K562 (cell line): ENCODE data around the gene C1orf216. TPM values are rescaled to one million over a fixed set of nuclear protein-coding genes. Genes with fewer than 3 reads are reported as not detected.

Experiments used
- ATAC-seq: fragments of 200-7000 bp; cut with Tn5 transposase; 3 replicates; pipeline ENCODE4 v1.9.1; 2020; ENCODE audit warnings: moderate library complexity
- BruUV-seq: library from RNA; stranded (reverse); fragments of 400-500 nt; replicated peaks from 2 replicates; lab custom pipeline; 2021; lab: Mats Ljungman, UMichigan
- CTCF ChIA-PET: fragments of 300-600 bp; formaldehyde crosslinking; extraction: SDS; loops from one replicate; lab custom pipeline; 2021; ENCODE audit warnings: low intra/inter-chr PET ratio; lab: Yijun Ruan, JAX
- POLR2A ChIA-PET: fragments of 300-600, 350-650 bp; sonication (Branson Sonifier 250); formaldehyde crosslinking; extraction: SDS; loops from one replicate; lab custom pipeline; 2021; ENCODE audit warnings: antibody characterized with exemption, inconsistent platforms; lab: Yijun Ruan, JAX
- DNase-seq, 4 experiments: peaks; one replicate each; pipeline versions ENCODE4 v3.0.0 to v3.0.0-alpha.2; 2011 to 2018; ENCODE audit warnings: low spot score in 3 of 4, mixed read lengths in 3 of 4; ENCODE audit errors: extremely low read depth in 1 of 4
- FAIRE-seq: peaks from 2 replicates; lab custom pipeline; 2011; peaks lifted over from hg19 to GRCh38; lab: Jason Lieb, UNC
- H2AFZ ChIP-seq: 2 replicates; pipeline ENCODE4 v1.6.0; 2011; ENCODE audit warnings: low read depth, low read length, control low read depth, inconsistent platforms
- H3K27ac ChIP-seq: fragments of 200-600 bp; 3 replicates; pipeline ENCODE4 v1.8.0; 2011; ENCODE audit warnings: low read depth, mild to moderate bottlenecking, control low read depth, inconsistent platforms, low read length, moderate library complexity, mixed read lengths; ENCODE audit errors: extremely low read depth
- H3K27me3 ChIP-seq, 2 experiments: fragments of 300-600 bp in 1 of 2; 2 replicates in 1 of 2; 3 replicates in 1 of 2; pipeline versions ENCODE4 v1.6.0 to v1.8.0; 2011; ENCODE audit warnings: inconsistent platforms in 2 of 2, low read length in 2 of 2, mild to moderate bottlenecking in 1 of 2, mixed read lengths in 1 of 2, moderate library complexity in 1 of 2; ENCODE audit not compliant: control insufficient read depth in 2 of 2, insufficient read depth in 2 of 2
- H3K36me3 ChIP-seq: fragments of 300-600 bp; 3 replicates; pipeline ENCODE4 v1.8.0; 2011; ENCODE audit warnings: mild to moderate bottlenecking, low read length, inconsistent platforms; ENCODE audit not compliant: control insufficient read depth, insufficient read depth
- H3K4me1 ChIP-seq, 2 experiments: fragments of 200-600 bp in 1 of 2; replicated peaks in 1 of 2; 2 replicates in 1 of 2; 3 replicates in 1 of 2; pipeline versions ENCODE4 v1.5.1 to v1.8.0; 2011; ENCODE audit warnings: inconsistent platforms in 2 of 2, low read length in 2 of 2, mild to moderate bottlenecking in 1 of 2, mixed read lengths in 1 of 2, moderate library complexity in 1 of 2; ENCODE audit not compliant: control insufficient read depth in 2 of 2, insufficient read depth in 2 of 2
- H3K4me2 ChIP-seq: 2 replicates; pipeline ENCODE4 v1.6.1; 2011; ENCODE audit warnings: low read length, control low read depth, inconsistent platforms, mixed read lengths; ENCODE audit not compliant: insufficient read depth
- H3K4me3 ChIP-seq: fragments of 200-600 bp; sonication (generic), shearing (Covaris generic); 2 replicates; pipeline ENCODE4 v1.5.1; 2016; ENCODE audit warnings: control low read depth, inconsistent platforms
- H3K79me2 ChIP-seq: fragments of 200-600 bp; 3 replicates; pipeline ENCODE4 v1.8.0; 2011; ENCODE audit warnings: low read length, inconsistent platforms; ENCODE audit not compliant: control insufficient read depth, insufficient read depth
- H3K9ac ChIP-seq, 2 experiments: 2 replicates each; pipeline versions ENCODE4 v1.6.0 to v1.6.1; 2011; ENCODE audit warnings: low read depth in 2 of 2, low read length in 2 of 2, control low read depth in 1 of 2, inconsistent platforms in 1 of 2, mild to moderate bottlenecking in 1 of 2, mixed read lengths in 1 of 2; ENCODE audit not compliant: insufficient read depth in 1 of 2
- H3K9me1 ChIP-seq: one replicate; pipeline ENCODE4 v1.6.0; 2011; ENCODE audit warnings: inconsistent platforms, mild to moderate bottlenecking, low read length, moderate library complexity; ENCODE audit not compliant: control insufficient read depth, insufficient read depth
- H3K9me3 ChIP-seq: replicated peaks from 2 replicates; pipeline ENCODE4 v1.5.1; 2011; ENCODE audit warnings: low read depth, low read length, inconsistent platforms; ENCODE audit not compliant: control insufficient read depth, insufficient read depth
- H4K20me1 ChIP-seq: replicated peaks from 2 replicates; pipeline ENCODE4 v1.6.1; 2011; ENCODE audit warnings: low read length, inconsistent platforms, mixed read lengths; ENCODE audit not compliant: control insufficient read depth, insufficient read depth
- E2F6 ChIP-seq, 2 experiments: IDR thresholded peaks; 2 replicates each; pipeline ENCODE4 v1.6.1; 2011; ENCODE audit warnings: borderline replicate concordance in 1 of 2, control low read depth in 1 of 2, low read depth in 1 of 2, low read length in 1 of 2, mild to moderate bottlenecking in 1 of 2, mixed read lengths in 1 of 2, moderate library complexity in 1 of 2; ENCODE audit not compliant: insufficient read depth in 1 of 2, insufficient read length in 1 of 2, poor library complexity in 1 of 2, severe bottlenecking in 1 of 2; ENCODE audit errors: extremely low read depth in 1 of 2
- EGR1 ChIP-seq: fragments of 450-650 bp; conservative IDR thresholded peaks from 2 replicates; pipeline ENCODE4 v1.6.1; 2017; ENCODE audit warnings: mild to moderate bottlenecking
- KAT2B ChIP-seq: IDR thresholded peaks from one replicate; pipeline ENCODE4 v1.6.1; 2012; ENCODE audit warnings: low read depth, mild to moderate bottlenecking, control low read depth, inconsistent platforms, low read length, moderate library complexity
- L3MBTL2 ChIP-seq: fragments of 450-650 bp; IDR thresholded peaks from 2 replicates; pipeline ENCODE4 v1.6.1; 2016; ENCODE audit warnings: mild to moderate bottlenecking, moderate library complexity
- RUNX1 ChIP-seq: sonication (generic); IDR thresholded peaks from 2 replicates; pipeline ENCODE4 v1.6.1; 2016; ENCODE audit warnings: antibody characterized with exemption, low read depth
- TFAP4 ChIP-seq: sonication (generic); formaldehyde crosslinking; IDR thresholded peaks from 2 replicates; pipeline ENCODE4 v1.8.0; 2022; ENCODE audit warnings: missing genetic modification reagents, mild to moderate bottlenecking, moderate library complexity, borderline replicate concordance
- ZBTB7A ChIP-seq: IDR thresholded peaks from 2 replicates; pipeline ENCODE4 v1.6.1; 2011; ENCODE audit warnings: low read depth, mild to moderate bottlenecking, low read length, moderate library complexity, borderline replicate concordance; ENCODE audit not compliant: control insufficient read depth
- ZNF121 ChIP-seq: sonication (generic); formaldehyde crosslinking; conservative IDR thresholded peaks from 2 replicates; pipeline ENCODE4 v1.8.0; 2022; ENCODE audit warnings: missing genetic modification reagents
- WGBS: fragments of 100-300 bp; shearing (Covaris generic); methylation state at CpG from one replicate; pipeline ENCODE4 v1.1.6; 2016; ENCODE audit warnings: low coverage, mixed read lengths; ENCODE audit not compliant: insufficient coverage; ENCODE audit errors: missing lambda C conversion rate; 5-methylcytosine and 5-hydroxymethylcytosine counted together
- in situ Hi-C: fragments of 300-500 bp; cut with MboI; formaldehyde crosslinking; loops from 4 replicates; pipeline ENCODE4 v1.15.0; 2018; ENCODE audit warnings: inconsistent platforms, mixed read lengths
- intact Hi-C: fragments of 100-400 bp; cut with micrococcal nuclease; formaldehyde crosslinking; loops from 2 replicates; pipeline ENCODE4 v1.14.2; 2022
- polyA plus RNA-seq, 8 experiments: library from polyadenylated mRNA; depleted of rRNA in 4 of 8; stranded (reverse) in 5 of 8; unstranded in 3 of 8; fragments of >200 nt; fragmentation: Nextera tagmentation in 2 of 8; fragmentation: Illumina TruSeq in 1 of 8; extraction: Ambion mirVana in 2 of 8; extraction: Trizol in 1 of 8; gene quantifications; 2 replicates each; pipeline versions ENCODE4 v1.2.1 to v1.2.3, GENCODE V29; 2011 to 2014; ENCODE audit warnings: inconsistent platforms in 1 of 8, missing spikeins in 1 of 8
- total RNA-seq, 7 experiments: library from RNA; depleted of rRNA in 6 of 7; stranded (reverse); fragments of >200 nt in 6 of 7; fragmentation: Illumina TruSeq in 2 of 7; extraction: Trizol in 2 of 7; gene quantifications; 2 replicates each; pipeline versions ENCODE4 v1.2.1 to v1.2.3, GENCODE V29; 2011 to 2021; ENCODE audit warnings: low replicate concordance in 1 of 7

The C1orf216 gene
- total and polyA plus RNA-seq, 9 of the 15 experiments (the other 6 are each of a cell fraction or from before 2014, with no cell fraction given), result 3.4 to 25.1 (median 15.0) TPM

DNA sequence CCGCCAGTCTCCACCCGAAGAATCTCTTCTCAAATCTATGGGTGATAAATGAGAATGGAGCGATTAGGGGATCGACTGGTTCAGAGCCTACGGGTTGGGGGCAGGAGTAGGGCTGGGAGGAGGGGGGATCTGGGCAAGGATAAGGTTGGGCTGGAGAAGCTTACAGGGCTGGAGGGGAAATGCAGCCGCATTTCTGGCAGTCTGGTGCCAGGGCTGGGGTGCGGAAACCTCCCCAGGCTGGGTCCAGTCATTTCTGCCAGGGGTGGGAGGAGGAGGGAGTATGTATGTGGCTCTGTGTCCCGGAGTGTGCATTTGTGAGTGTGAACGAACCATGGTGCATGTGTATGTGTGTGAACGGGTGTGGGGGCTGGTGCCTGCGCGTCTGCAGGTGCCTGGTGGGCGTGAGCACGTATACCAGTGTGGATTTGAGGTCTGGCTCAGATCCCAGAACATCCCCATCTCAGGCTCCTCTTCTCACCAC lies 10.2 kb downstream of the C1orf216 start:
- Histone ChIP-seq H3K9me1 (no peaks in the 10 kb centered on the region), H3K9me3 (no peaks in the 10 kb centered on the region), H3K4me1 (peaks cover 0 to 17% of the 10 kb centered on the region in 2 experiments; a peak in 3 of 5 replicates), H3K36me3 (peaks cover 2% of the 10 kb centered on the region; the same call in 2 of the 3 replicates), H4K20me1 (peaks cover 3% of the 10 kb centered on the region; the same call in 1 of the 2 replicates), H3K4me3 (peak overlapping the region; percentile 37; the same call in 1 of the 2 replicates), H3K27ac (no peak overlapping the region), H3K27me3 (peaks cover 35 to 41% of the 10 kb centered on the region in 2 experiments), H3K79me2 (no peaks in the 10 kb centered on the region), H3K9ac (peak overlapping the region in 1 of 2 experiments; percentile 19; a peak in 1 of 4 replicates), H3K4me2 (no peak overlapping the region; the same call in 1 of the 2 replicates), H2AFZ (no peak overlapping the region)
- ChIA-PET CTCF (interaction anchor here (0.6 kb wide), 2 partner anchors 66 to 130 kb away, joined by 3 read pairs; no protein-coding TSS in a partner anchor), POLR2A (no interaction called here)
- no peak for TF ChIP-seq ZNF121 (CRISPR knock-in tag)
- intact Hi-C loops (no loop called here), in situ Hi-C loops (no loop called here)
- ATAC-seq (no peak), FAIRE-seq (no peak), DNase-seq (peak in 1 of 4 experiments; percentile 9)
- 24% methylated on average over 14 of the region's 14 CpGs for WGBS
- no TSS peak for BruUV-seq

DNA sequence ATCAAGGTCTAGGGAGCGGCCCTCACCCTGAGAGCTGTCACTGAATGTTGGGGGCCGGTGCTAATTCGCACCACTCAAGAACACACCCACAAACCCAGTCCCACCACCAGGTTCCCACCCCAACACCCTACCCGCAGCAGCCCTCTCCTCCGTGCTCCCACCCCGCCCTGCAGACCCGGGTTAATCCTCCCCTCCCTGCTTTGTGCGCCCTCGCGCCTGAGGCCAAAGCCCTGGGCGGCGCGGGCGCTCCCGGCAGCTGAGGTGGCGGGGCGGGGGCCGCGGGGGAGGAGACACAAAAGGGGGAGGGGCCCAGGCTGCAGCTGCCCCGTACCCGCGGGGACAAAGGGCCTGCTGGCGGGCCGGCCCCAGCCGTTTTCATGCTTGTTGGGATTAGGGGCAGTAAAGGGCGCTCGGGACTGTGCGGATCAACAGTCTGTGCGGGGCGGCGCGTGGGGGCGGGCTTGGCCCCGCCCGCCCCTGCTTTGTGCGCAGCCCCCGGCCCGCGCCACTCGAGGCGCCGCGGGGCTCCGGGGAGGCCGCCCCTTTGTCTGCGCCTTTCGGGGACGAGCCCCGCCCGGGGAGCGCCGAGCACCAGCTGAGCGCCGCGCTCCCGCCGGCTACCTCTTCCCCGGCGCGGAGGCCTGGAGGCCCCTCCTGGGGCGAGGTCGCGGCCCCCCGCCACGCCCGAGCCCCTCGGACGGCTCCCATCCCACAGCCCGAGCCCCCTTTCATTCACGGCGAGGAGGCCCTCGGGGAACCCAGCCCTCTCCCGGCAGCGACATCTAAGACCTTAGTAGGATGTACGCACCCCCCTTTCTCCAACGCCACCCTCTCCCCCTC lies 10.9 kb downstream of the C1orf216 start:
- peaks cover 39 to 48% of the 10 kb centered on the region in 2 experiments for H3K27me3 ChIP-seq
- H2AFZ ChIP-seq, result peak overlapping the region; percentile 82
- H3K9me1 ChIP-seq, result no peaks in the 10 kb centered on the region
- H4K20me1 ChIP-seq, result peaks cover 3% of the 10 kb centered on the region; the same call in 1 of the 2 replicates
- H3K9ac ChIP-seq, result peak overlapping the region in 1 of 2 experiments; percentile 85; a peak in 2 of 4 replicates
- ChIA-PET CTCF (interaction anchor here (0.6 kb wide), 1 partner anchor 65 kb away, joined by 3 read pairs; no protein-coding TSS in a partner anchor), POLR2A (interaction anchor here (0.5 to 1.6 kb wide), 6 partner anchors 8 to 130 kb away, joined by 3 to 9 read pairs (median 6); partner anchors contain the start of gene C1orf216)
- no peaks in the 10 kb centered on the region for H3K79me2 ChIP-seq
- DNase-seq (peak; percentile 66 to 93 (median 88)), FAIRE-seq (no peak), ATAC-seq (peak; percentile 88)
- no TSS peak for BruUV-seq
- H3K9me3 ChIP-seq, result no peaks in the 10 kb centered on the region
- WGBS, result 8% methylated on average over 29 of the region's 76 CpGs
- intact Hi-C loops (no loop called here), in situ Hi-C loops (no loop called here)
- H3K4me3 ChIP-seq, result peak overlapping the region; percentile 37
- no peaks in the 10 kb centered on the region for H3K36me3 ChIP-seq
- peaks cover 0 to 17% of the 10 kb centered on the region in 2 experiments; a peak in 3 of 5 replicates for H3K4me1 ChIP-seq
- no peak overlapping the region for H3K27ac ChIP-seq
- peak overlapping the region; percentile 31 for H3K4me2 ChIP-seq
- peak in 1 of 2 experiments; percentile 79 for TF ChIP-seq E2F6 (IDR thresholded peaks at IDR 0.05; ENCODE audit: borderline replicate concordance in 1 of 2, extremely low read depth in 1 of 2, insufficient read depth in 1 of 2, insufficient read length in 1 of 2, low read depth in 1 of 2, low read length in 1 of 2, poor library complexity in 1 of 2, severe bottlenecking in 1 of 2)
- no peak for TF ChIP-seq KAT2B
- TF ChIP-seq EGR1, result peak; percentile 31; the same call in 1 of the 2 replicates
- peak; percentile 47; the same call in 1 of the 2 replicates for TF ChIP-seq L3MBTL2
- TF ChIP-seq ZBTB7A, result peak; percentile 57; the same call in 1 of the 2 replicates
- no peak for TF ChIP-seq RUNX1
- TF ChIP-seq TFAP4 (CRISPR knock-in tag), result peak; percentile 51; the same call in 1 of the 2 replicates
